HG03135 (cell line): ENCODE measurements around the gene DGKI.

Source experiments
- ATAC-seq: cut with Tn5 transposase; IDR thresholded peaks from one replicate; pipeline ENCODE4 v1.9.1; 2021; ENCODE audit warnings: mild to moderate bottlenecking, moderate library complexity; ENCODE audit not compliant: unreplicated experiment

The DGKI gene

GRCh38 chr7:137846827-137847567 lies at the start of gene DGKI:
TSS of gene DGKI (minus strand) at chr7:137846974.
- ATAC-seq = peak; percentile 45

GRCh38 chr7:137895301-137896221 lies 48.8 kb upstream of the DGKI start:
- peak; percentile 76 for ATAC-seq

GRCh38 chr7:137893143-137893742 lies 46.5 kb upstream of the DGKI start:
- ATAC-seq = no peak

GRCh38 chr7:137891016-137891655 lies 44.4 kb upstream of the DGKI start:
- ATAC-seq = no peak

GRCh38 chr7:137890449-137890921 lies 43.7 kb upstream of the DGKI start:
- no peak for ATAC-seq

- ATAC-seq = no peak
Observed at GRCh38 chr7:137888241-137888640, 41.5 kb upstream of the DGKI start.

- ATAC-seq = no peak
Observed at GRCh38 chr7:137886746-137887145, 40.0 kb upstream of the DGKI start.

GRCh38 chr7:137886281-137886680 lies 39.5 kb upstream of the DGKI start:
- ATAC-seq = no peak

GRCh38 chr7:137885678-137886077 lies 38.9 kb upstream of the DGKI start:
- ATAC-seq = no peak

GRCh38 chr7:137882806-137883205 lies 36.0 kb upstream of the DGKI start:
- no peak for ATAC-seq

GRCh38 chr7:137882261-137882668 lies 35.5 kb upstream of the DGKI start:
- ATAC-seq = peak; percentile 77

GRCh38 chr7:137881607-137882260 lies 35.0 kb upstream of the DGKI start:
- no peak for ATAC-seq

GRCh38 chr7:137880432-137880831 lies 33.7 kb upstream of the DGKI start:
- no peak for ATAC-seq

- ATAC-seq = no peak
Observed at GRCh38 chr7:137879357-137880158, 32.8 kb upstream of the DGKI start.

- no peak for ATAC-seq
Observed at GRCh38 chr7:137878333-137878961, 31.7 kb upstream of the DGKI start.

GRCh38 chr7:137877027-137877675 lies 30.4 kb upstream of the DGKI start:
- no peak for ATAC-seq

GRCh38 chr7:137875746-137876145 lies 29.0 kb upstream of the DGKI start:
- no peak for ATAC-seq

GRCh38 chr7:137873979-137874777 lies 27.4 kb upstream of the DGKI start:
- no peak for ATAC-seq
